ENCODE measurements around the gene RAB3GAP2. TPM values are rescaled to one million over a fixed set of nuclear protein-coding genes. Genes with fewer than 3 reads are reported as not detected.

Gene RAB3GAP2
- total and polyA plus RNA-seq, 8 donors, result 34.9 to 43.8 (median 36.2) TPM

Small RNA genes within 50 kb of the gene (microRNA-seq; reads per million reads assigned to microRNA genes)
- gene MIR194-1 (1.8 to 5.1 reads per million in 2 donors), gene MIR215 (0.17 to 6.0 reads per million in 2 donors), gene MIR664A (163 to 226 reads per million in 2 donors)

Other genes starting within 250 kb of the RAB3GAP2 start
- 100 to 1,000 TPM in 1 of 2 donors, 10 to 100 TPM in 1; 81.0 to 120 TPM for gene EPRS1, start 225.9 kb downstream of the RAB3GAP2 start, total RNA-seq
- gene EPRS1, start 225.9 kb downstream of the RAB3GAP2 start, polyA plus RNA-seq (ENCODE audit: insufficient read length in 6 of 6), result 100 to 1,000 TPM in 1 of 6 donors, 10 to 100 TPM in 5; 76.9 to 103 (median 94.3) TPM
- gene BPNT1, start 182.7 kb downstream of the RAB3GAP2 start, total RNA-seq, result 10 to 100 TPM; 23.9 to 33.3 TPM
- 10 to 100 TPM; 39.6 to 49.9 (median 44.1) TPM for gene BPNT1, start 182.7 kb downstream of the RAB3GAP2 start, polyA plus RNA-seq (ENCODE audit: insufficient read length in 6 of 6)
- 10 to 100 TPM; 60.3 to 63.9 TPM for gene IARS2, start 178.3 kb downstream of the RAB3GAP2 start, total RNA-seq
- 10 to 100 TPM; 67.6 to 86.3 (median 75.5) TPM for gene IARS2, start 178.3 kb downstream of the RAB3GAP2 start, polyA plus RNA-seq (ENCODE audit: insufficient read length in 6 of 6)